Stimulated activated memory B cell treated with anti-CD40 and anti-IgM and Interleukin-4, amounts not matched to agents 10 μg/mL and 1 μg/mL and 100 μg/mL, for 72 hours (primary cell): ENCODE results near the gene TRIM56.
"Not testable (repeated sequence)": the region's sequence is repeated elsewhere in the genome, so short reads cannot be mapped to it uniquely, and the experiment has no call there.

Experiments used
- ATAC-seq: fragments of 150-1000 bp; cut with Tn5 transposase; 2 replicates; pipeline ENCODE4 v1.10.0; 2021
- H3K27ac Mint-ChIP-seq: one replicate; pipeline ENCODE4 v1.8.0; 2022; ENCODE audit warnings: mild to moderate bottlenecking, mixed read lengths
- H3K27me3 Mint-ChIP-seq: one replicate; pipeline ENCODE4 v1.8.0; 2022; ENCODE audit warnings: mixed read lengths
- H3K36me3 Mint-ChIP-seq: one replicate; pipeline ENCODE4 v1.8.0; 2022; ENCODE audit warnings: mixed read lengths
- H3K4me1 Mint-ChIP-seq: one replicate; pipeline ENCODE4 v1.8.0; 2022; ENCODE audit warnings: mixed read lengths
- H3K4me3 Mint-ChIP-seq: one replicate; pipeline ENCODE4 v1.8.0; 2022; ENCODE audit warnings: mild to moderate bottlenecking, moderate library complexity, mixed read lengths
- H3K9me3 Mint-ChIP-seq: one replicate; pipeline ENCODE4 v1.8.0; 2022; ENCODE audit warnings: mixed read lengths

TRIM56 gene

GRCh38 chr7:101081432-101081831, 3.8 kb upstream of the TRIM56 start:
- Mint-ChIP-seq H3K4me3 (no peak overlapping the region), H3K27me3 (no peaks in the 10 kb centered on the region), H3K4me1 (peaks cover 25% of the 10 kb centered on the region), H3K27ac (no peak overlapping the region), H3K36me3 (no peaks in the 10 kb centered on the region), H3K9me3 (no peaks in the 10 kb centered on the region)
- no peak for ATAC-seq

- Mint-ChIP-seq H3K4me3 (peak overlapping the region; percentile 100), H3K36me3 (peaks cover 16% of the 10 kb centered on the region), H3K27me3 (no peaks in the 10 kb centered on the region), H3K4me1 (peaks cover 31% of the 10 kb centered on the region), H3K27ac (peak overlapping the region; percentile 99), H3K9me3 (no peaks in the 10 kb centered on the region)
- ATAC-seq, result no peak
Measured at GRCh38 chr7:101084865-101085161, 468 bp upstream of the TRIM56 start.

DNA sequence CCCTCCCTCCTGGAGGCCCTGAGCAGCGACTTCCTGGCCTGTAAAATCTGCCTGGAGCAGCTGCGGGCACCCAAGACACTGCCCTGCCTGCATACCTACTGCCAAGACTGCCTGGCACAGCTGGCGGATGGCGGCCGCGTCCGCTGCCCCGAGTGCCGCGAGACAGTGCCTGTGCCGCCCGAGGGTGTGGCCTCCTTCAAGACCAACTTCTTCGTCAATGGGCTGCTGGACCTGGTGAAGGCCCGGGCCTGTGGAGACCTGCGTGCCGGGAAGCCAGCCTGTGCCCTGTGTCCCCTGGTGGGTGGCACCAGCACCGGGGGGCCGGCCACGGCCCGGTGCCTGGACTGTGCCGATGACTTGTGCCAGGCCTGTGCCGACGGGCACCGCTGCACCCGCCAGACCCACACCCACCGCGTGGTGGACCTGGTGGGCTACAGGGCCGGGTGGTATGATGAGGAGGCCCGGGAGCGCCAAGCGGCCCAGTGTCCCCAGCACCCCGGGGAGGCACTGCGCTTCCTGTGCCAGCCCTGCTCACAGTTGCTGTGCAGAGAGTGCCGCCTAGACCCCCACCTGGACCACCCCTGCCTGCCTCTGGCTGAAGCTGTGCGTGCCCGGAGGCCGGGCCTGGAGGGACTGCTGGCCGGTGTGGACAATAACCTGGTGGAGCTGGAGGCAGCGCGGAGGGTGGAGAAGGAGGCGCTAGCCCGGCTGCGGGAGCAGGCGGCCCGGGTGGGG, 2.2 kb downstream of the TRIM56 start:
- peaks cover 39% of the 10 kb centered on the region for H3K36me3 Mint-ChIP-seq
- H3K27me3 Mint-ChIP-seq, result no peaks in the 10 kb centered on the region
- no peaks in the 10 kb centered on the region for H3K9me3 Mint-ChIP-seq
- H3K27ac Mint-ChIP-seq, result no peak overlapping the region
- peaks cover 41% of the 10 kb centered on the region for H3K4me1 Mint-ChIP-seq
- no peak for ATAC-seq
- H3K4me3 Mint-ChIP-seq, result no peak overlapping the region

GRCh38 chr7:101088069-101088425, 2.8 kb downstream of the TRIM56 start:
- H3K9me3 Mint-ChIP-seq, result no peaks in the 10 kb centered on the region
- H3K4me3 Mint-ChIP-seq, result no peak overlapping the region
- peaks cover 39% of the 10 kb centered on the region for H3K36me3 Mint-ChIP-seq
- peaks cover 41% of the 10 kb centered on the region for H3K4me1 Mint-ChIP-seq
- no peaks in the 10 kb centered on the region for H3K27me3 Mint-ChIP-seq
- no peak overlapping the region for H3K27ac Mint-ChIP-seq
- no peak for ATAC-seq

GRCh38 chr7:101088858-101089529, 3.7 kb downstream of the TRIM56 start:
- peaks cover 43% of the 10 kb centered on the region for H3K4me1 Mint-ChIP-seq
- no peak overlapping the region for H3K4me3 Mint-ChIP-seq
- ATAC-seq, result no peak
- peaks cover 42% of the 10 kb centered on the region for H3K36me3 Mint-ChIP-seq
- H3K27me3 Mint-ChIP-seq, result no peaks in the 10 kb centered on the region
- no peak overlapping the region for H3K27ac Mint-ChIP-seq
- H3K9me3 Mint-ChIP-seq, result no peaks in the 10 kb centered on the region

DNA sequence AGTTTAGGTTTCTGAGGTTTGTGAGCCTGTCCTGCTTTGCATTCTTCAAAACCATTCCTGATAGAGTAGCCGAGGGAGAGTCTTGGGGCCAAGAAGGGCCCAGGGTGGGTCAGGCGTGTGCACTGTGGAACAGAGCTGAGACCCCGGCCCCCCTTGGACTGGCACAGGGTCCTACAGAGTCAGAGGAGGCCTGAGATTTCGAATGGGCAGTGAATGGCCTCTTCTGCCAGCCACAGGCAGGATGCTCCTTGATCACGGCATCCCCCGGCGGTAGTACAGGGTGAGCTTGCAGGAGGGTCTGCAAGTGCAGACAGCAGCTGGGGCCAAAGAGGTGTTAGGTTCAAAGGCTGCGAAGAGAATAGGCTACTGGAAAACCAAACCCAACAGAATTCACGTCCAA, 4.6 kb downstream of the TRIM56 start:
- no peaks in the 10 kb centered on the region for H3K9me3 Mint-ChIP-seq
- peaks cover 43% of the 10 kb centered on the region for H3K4me1 Mint-ChIP-seq
- no peak overlapping the region for H3K4me3 Mint-ChIP-seq
- no peaks in the 10 kb centered on the region for H3K27me3 Mint-ChIP-seq
- H3K36me3 Mint-ChIP-seq, result peaks cover 48% of the 10 kb centered on the region
- ATAC-seq, result no peak
- no peak overlapping the region for H3K27ac Mint-ChIP-seq

GRCh38 chr7:101092266-101092905, 7.1 kb downstream of the TRIM56 start:
- H3K27me3 Mint-ChIP-seq, ATAC-seq, H3K4me3 Mint-ChIP-seq, H3K9me3 Mint-ChIP-seq, H3K27ac Mint-ChIP-seq: not testable (repeated sequence)
- Mint-ChIP-seq H3K36me3 (peaks cover 48% of the 10 kb centered on the region), H3K4me1 (peaks cover 34% of the 10 kb centered on the region)

- peaks cover 41% of the 10 kb centered on the region for H3K36me3 Mint-ChIP-seq
Measured at GRCh38 chr7:101093906-101094305, 8.6 kb downstream of the TRIM56 start.

GRCh38 chr7:101094376-101094775, 9.1 kb downstream of the TRIM56 start:
- no peak overlapping the region for H3K27ac Mint-ChIP-seq
- peaks cover 36% of the 10 kb centered on the region for H3K36me3 Mint-ChIP-seq
- peaks cover 26% of the 10 kb centered on the region for H3K4me1 Mint-ChIP-seq
- peaks cover 7% of the 10 kb centered on the region for H3K27me3 Mint-ChIP-seq
- H3K9me3 Mint-ChIP-seq, result no peaks in the 10 kb centered on the region
- no peak overlapping the region for H3K4me3 Mint-ChIP-seq
- no peak for ATAC-seq

More at GRCh38 chr7:101093906-101094305, 8.6 kb downstream of the TRIM56 start:
- peaks cover 31% of the 10 kb centered on the region for H3K4me1 Mint-ChIP-seq
- no peaks in the 10 kb centered on the region for H3K9me3 Mint-ChIP-seq
- H3K27me3 Mint-ChIP-seq, result peaks cover 2% of the 10 kb centered on the region
- no peak overlapping the region for H3K27ac Mint-ChIP-seq
- no peak overlapping the region for H3K4me3 Mint-ChIP-seq
- no peak for ATAC-seq

DNA sequence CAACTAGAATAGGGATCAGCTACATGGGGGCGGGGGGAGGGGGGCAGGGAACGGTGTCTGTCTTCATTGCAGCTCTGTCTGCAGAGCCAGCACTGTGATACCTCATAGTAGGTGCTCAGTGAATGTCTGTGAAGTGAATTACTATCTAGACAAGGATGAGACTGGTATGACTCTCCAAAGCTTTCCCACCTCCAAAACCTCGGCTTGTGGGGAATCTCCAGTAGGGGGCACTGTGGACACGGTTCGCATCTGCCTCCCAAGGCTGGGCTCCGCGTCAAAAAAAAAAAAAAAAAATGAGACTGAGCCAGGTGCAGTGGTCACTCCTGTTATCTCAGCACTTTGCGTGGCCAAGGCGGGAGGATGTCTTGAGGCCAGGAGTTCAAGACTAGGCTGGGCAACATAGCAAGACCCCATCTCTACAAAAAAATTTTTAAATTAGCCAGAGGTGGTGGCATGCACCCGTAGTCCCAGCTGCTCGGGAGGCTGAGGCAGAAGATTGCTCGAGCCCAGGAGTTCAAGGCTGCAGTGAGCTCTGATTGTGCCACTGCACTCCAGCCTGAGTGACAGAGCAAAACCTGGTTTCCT, 9.6 kb downstream of the TRIM56 start:
- Mint-ChIP-seq H3K27me3 (peaks cover 12% of the 10 kb centered on the region), H3K36me3 (peaks cover 31% of the 10 kb centered on the region), H3K4me3 (no peak overlapping the region), H3K27ac (no peak overlapping the region), H3K9me3 (no peaks in the 10 kb centered on the region), H3K4me1 (peaks cover 24% of the 10 kb centered on the region)
- no peak for ATAC-seq

- Mint-ChIP-seq H3K4me1 (peaks cover 19% of the 10 kb centered on the region), H3K27ac (no peak overlapping the region), H3K36me3 (peaks cover 18% of the 10 kb centered on the region), H3K4me3 (no peak overlapping the region), H3K9me3 (no peaks in the 10 kb centered on the region), H3K27me3 (peaks cover 27% of the 10 kb centered on the region)
- ATAC-seq, result no peak
Measured at GRCh38 chr7:101096331-101096956, 11.2 kb downstream of the TRIM56 start.

GRCh38 chr7:101096957-101097347, 11.7 kb downstream of the TRIM56 start:
- Mint-ChIP-seq H3K4me3 (no peak overlapping the region), H3K27ac (no peak overlapping the region)

GRCh38 chr7:101097561-101097960, 12.3 kb downstream of the TRIM56 start:
- peaks cover 38% of the 10 kb centered on the region for H3K27me3 Mint-ChIP-seq
- H3K36me3 Mint-ChIP-seq, result peaks cover 9% of the 10 kb centered on the region
- no peaks in the 10 kb centered on the region for H3K9me3 Mint-ChIP-seq
- no peak for ATAC-seq
- no peak overlapping the region for H3K27ac Mint-ChIP-seq
- no peak overlapping the region for H3K4me3 Mint-ChIP-seq
- H3K4me1 Mint-ChIP-seq, result peaks cover 19% of the 10 kb centered on the region

More at GRCh38 chr7:101096957-101097347, 11.7 kb downstream of the TRIM56 start:
- no peaks in the 10 kb centered on the region for H3K9me3 Mint-ChIP-seq
- peaks cover 13% of the 10 kb centered on the region for H3K36me3 Mint-ChIP-seq
- no peak for ATAC-seq
- H3K27me3 Mint-ChIP-seq, result peaks cover 32% of the 10 kb centered on the region
- peaks cover 19% of the 10 kb centered on the region for H3K4me1 Mint-ChIP-seq

- peaks cover 13% of the 10 kb centered on the region for H3K4me1 Mint-ChIP-seq
- H3K4me3 Mint-ChIP-seq, result no peak overlapping the region
- H3K36me3 Mint-ChIP-seq, result no peaks in the 10 kb centered on the region
- H3K9me3 Mint-ChIP-seq, result no peaks in the 10 kb centered on the region
- peak; percentile 36 for ATAC-seq
- H3K27ac Mint-ChIP-seq, result no peak overlapping the region
- H3K27me3 Mint-ChIP-seq, result peaks cover 64% of the 10 kb centered on the region
Measured at GRCh38 chr7:101099969-101100781, 14.9 kb downstream of the TRIM56 start.
